B cell (primary cell): ENCODE results near the gene NGEF. TPM values are rescaled to one million over a fixed set of nuclear protein-coding genes. Genes with fewer than 3 reads are reported as not detected.

Experiments
- ATAC-seq: fragments of 200-7000 bp; cut with Tn5 transposase; one replicate; pipeline ENCODE4 v1.10.0; 2021; ENCODE audit warnings: low read depth, mild to moderate bottlenecking, moderate number of reproducible peaks, moderate library complexity
- CTCF ChIA-PET: fragments of 350-600 bp; sonication (Branson Sonifier 250); formaldehyde crosslinking; loops from one replicate; lab custom pipeline; 2021; ENCODE audit warnings: antibody characterized with exemption, inconsistent platforms; lab: Charles Lee
- POLR2A ChIA-PET: fragments of 350-600 bp; sonication (Branson Sonifier 250); formaldehyde crosslinking; loops from one replicate; lab custom pipeline; 2021; ENCODE audit warnings: antibody characterized with exemption; lab: Charles Lee
- DNase-seq: peaks from one replicate; pipeline ENCODE4 v3.0.0; 2013
- H2AFZ ChIP-seq: 2 replicates; pipeline ENCODE4 v1.6.1; 2012; ENCODE audit warnings: mild to moderate bottlenecking, low read depth, low read length; ENCODE audit not compliant: insufficient read depth, poor library complexity, severe bottlenecking
- H3K27ac ChIP-seq, 2 donors: 1 replicate in 1 of 2; 2 replicates in 1 of 2; pipeline ENCODE4 v1.5.1; 2012 to 2013; ENCODE audit warnings: low read length in 2 of 2, mild to moderate bottlenecking in 2 of 2, moderate library complexity in 1 of 2
- H3K27me3 ChIP-seq, 4 experiments: fragments of 200-600 bp in 1 of 4; sonication (generic) in 1 of 4; replicated peaks in 1 of 4; 1 replicate in 2 of 4; 2 replicates in 2 of 4; pipeline versions ENCODE4 v1.6.1 to v1.7.0; 2013 to 2016; ENCODE audit warnings: low read length in 3 of 4, mild to moderate bottlenecking in 2 of 4, mixed read lengths in 1 of 4, moderate library complexity in 1 of 4; ENCODE audit not compliant: insufficient read depth in 4 of 4, control insufficient read depth in 3 of 4; ENCODE audit errors: control extremely low read depth in 1 of 4
- H3K36me3 ChIP-seq, 2 experiments: replicated peaks in 1 of 2; 1 replicate in 1 of 2; 2 replicates in 1 of 2; pipeline versions ENCODE4 v1.6.1 to v1.7.1; 2013; ENCODE audit warnings: low read length in 1 of 2; ENCODE audit not compliant: insufficient read depth in 2 of 2, control insufficient read depth in 1 of 2; ENCODE audit errors: control extremely low read depth in 1 of 2, extremely low read depth in 1 of 2
- H3K4me1 ChIP-seq, 2 donors: fragments of 200-600 bp in 1 of 2; sonication (generic) in 1 of 2; 1 replicate in 1 of 2; 2 replicates in 1 of 2; pipeline versions ENCODE4 v1.5.1 to v1.6.1; 2013 to 2017; ENCODE audit warnings: low read length in 2 of 2; ENCODE audit not compliant: control insufficient read depth in 2 of 2, insufficient read depth in 2 of 2
- H3K4me2 ChIP-seq: replicated peaks from 2 replicates; pipeline ENCODE3; 2012; ENCODE audit warnings: mild to moderate bottlenecking, low read depth, low read length; ENCODE audit not compliant: poor library complexity, severe bottlenecking
- H3K4me3 ChIP-seq, 5 experiments: fragments of 200-600 bp in 1 of 5; sonication (generic) in 1 of 5; 1 replicate in 3 of 5; 2 replicates in 2 of 5; pipeline versions ENCODE4 v1.5.1 to v1.7.0; 2011 to 2016; ENCODE audit warnings: low read length in 4 of 5, mild to moderate bottlenecking in 4 of 5, low read depth in 2 of 5, control low read depth in 1 of 5, moderate library complexity in 1 of 5; ENCODE audit not compliant: insufficient read depth in 1 of 5; ENCODE audit errors: control extremely low read depth in 1 of 5, extremely low read depth in 1 of 5
- H3K79me2 ChIP-seq: fragments of 200-600 bp; sonication (generic); one replicate; pipeline ENCODE4 v1.6.0; 2016; ENCODE audit warnings: low read length; ENCODE audit not compliant: control insufficient read depth, insufficient read depth
- H3K9ac ChIP-seq: fragments of 200-600 bp; sonication (generic); 2 replicates; pipeline ENCODE4 v1.6.1; 2017; ENCODE audit warnings: mild to moderate bottlenecking, low read length, moderate library complexity
- H3K9me3 ChIP-seq, 3 donors: one replicate each; pipeline versions ENCODE4 v1.6.1 to v1.7.1; 2013; ENCODE audit warnings: low read length in 2 of 3; ENCODE audit not compliant: control insufficient read depth in 2 of 3, insufficient read depth in 1 of 3; ENCODE audit errors: control extremely low read depth in 1 of 3
- H4K20me1 ChIP-seq: 2 replicates; pipeline ENCODE4 v1.6.0; 2012; ENCODE audit warnings: mild to moderate bottlenecking, low read length; ENCODE audit not compliant: insufficient read depth, control insufficient read depth, poor library complexity, severe bottlenecking
- H3K27ac Mint-ChIP-seq: one replicate; pipeline ENCODE4 v1.8.0; 2021; ENCODE audit warnings: mixed read lengths
- H3K27me3 Mint-ChIP-seq: one replicate; pipeline ENCODE4 v1.8.0; 2021; ENCODE audit warnings: mixed read lengths
- H3K4me1 Mint-ChIP-seq: one replicate; pipeline ENCODE4 v1.8.0; 2021; ENCODE audit warnings: mixed read lengths
- H3K4me3 Mint-ChIP-seq: one replicate; pipeline ENCODE4 v1.8.0; 2021; ENCODE audit warnings: mixed read lengths
- H3K9me3 Mint-ChIP-seq: one replicate; pipeline ENCODE4 v1.8.0; 2022; ENCODE audit warnings: mixed read lengths; ENCODE audit not compliant: insufficient read depth
- EZH2 ChIP-seq: IDR thresholded peaks from 2 replicates; pipeline ENCODE4 v1.6.1; 2012; ENCODE audit warnings: borderline replicate concordance, low read depth, mild to moderate bottlenecking, moderate library complexity, low read length; ENCODE audit not compliant: insufficient read depth, poor library complexity, severe bottlenecking
- WGBS: methylation state at CpG from one replicate; pipeline ENCODE4 v1.1.5; 2013; ENCODE audit warnings: missing lambda C conversion rate; ENCODE audit not compliant: insufficient coverage; 5-methylcytosine and 5-hydroxymethylcytosine counted together
- intact Hi-C: fragments of 100-400 bp; cut with micrococcal nuclease; formaldehyde crosslinking; loops from one replicate; pipeline ENCODE4 v1.10.0; 2022
- polyA plus RNA-seq: library from polyadenylated mRNA; depleted of rRNA; stranded (reverse); fragments of >200 nt; gene quantifications from 2 replicates; pipeline ENCODE4 v1.2.3, GENCODE V29; 2012
- total RNA-seq, 2 donors: library from RNA; stranded (reverse); fragments of 120-200 nt in 1 of 2; gene quantifications; 1 replicate in 1 of 2; 2 replicates in 1 of 2; pipeline versions ENCODE4 v1.2.3 to v1.2.4, GENCODE V29; 2013 to 2022
- TF ChIP-seq, protein P1 (sequence below): fragments of 200-600 bp; IDR thresholded peaks from one replicate; pipeline ENCODE4 v1.8.0; 2022; ENCODE audit warnings: antibody characterized with exemption, mild to moderate bottlenecking

Gene NGEF
- total and polyA plus RNA-seq, 2 donors (not counting 1 experiment from before 2014, with no cell fraction given), result not detected

DNA sequence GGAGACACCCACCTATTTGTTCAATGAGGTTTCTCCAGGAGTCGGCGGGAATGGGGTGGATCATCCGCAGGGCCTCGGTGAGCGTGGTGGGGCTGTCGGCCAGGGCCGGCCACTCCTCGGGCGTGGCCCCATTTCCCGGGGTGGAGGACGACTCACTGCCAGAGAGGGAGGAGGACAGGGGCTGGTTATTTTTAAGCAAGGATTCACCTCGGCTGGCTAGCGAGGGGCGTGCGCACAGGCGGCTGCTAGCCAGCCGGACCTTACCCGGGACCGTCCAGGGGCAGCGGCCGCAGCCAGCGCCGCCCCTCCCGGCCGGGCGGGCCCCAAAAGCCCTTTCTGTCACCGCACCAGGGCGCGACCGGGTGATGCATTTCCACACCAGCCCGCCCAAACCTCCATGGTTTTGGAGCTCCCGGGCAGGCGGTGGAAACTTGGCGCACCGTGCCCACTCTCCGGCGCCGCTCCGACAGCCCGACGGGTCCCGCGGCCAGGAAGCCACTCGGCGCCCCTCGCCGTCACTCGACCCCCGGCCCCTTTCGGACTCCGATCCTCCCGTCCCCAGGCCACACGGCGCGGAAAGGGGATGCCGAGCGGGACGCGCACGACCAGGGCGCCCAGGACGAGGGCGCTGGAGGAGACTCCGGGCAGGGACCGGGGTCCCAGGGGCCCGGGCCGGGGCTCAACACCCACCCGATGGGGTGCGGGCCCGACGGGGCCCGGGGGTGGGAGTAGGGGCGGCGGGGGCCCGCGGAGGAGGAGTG lies 85.8 kb downstream of the NGEF start:
- Mint-ChIP-seq H3K27ac (no peak overlapping the region), H3K9me3 (no peaks in the 10 kb centered on the region), H3K4me3 (peak overlapping the region; percentile 81), H3K27me3 (peaks cover 52% of the 10 kb centered on the region), H3K4me1 (peaks cover 15% of the 10 kb centered on the region)
- TF ChIP-seq, protein P1, sequence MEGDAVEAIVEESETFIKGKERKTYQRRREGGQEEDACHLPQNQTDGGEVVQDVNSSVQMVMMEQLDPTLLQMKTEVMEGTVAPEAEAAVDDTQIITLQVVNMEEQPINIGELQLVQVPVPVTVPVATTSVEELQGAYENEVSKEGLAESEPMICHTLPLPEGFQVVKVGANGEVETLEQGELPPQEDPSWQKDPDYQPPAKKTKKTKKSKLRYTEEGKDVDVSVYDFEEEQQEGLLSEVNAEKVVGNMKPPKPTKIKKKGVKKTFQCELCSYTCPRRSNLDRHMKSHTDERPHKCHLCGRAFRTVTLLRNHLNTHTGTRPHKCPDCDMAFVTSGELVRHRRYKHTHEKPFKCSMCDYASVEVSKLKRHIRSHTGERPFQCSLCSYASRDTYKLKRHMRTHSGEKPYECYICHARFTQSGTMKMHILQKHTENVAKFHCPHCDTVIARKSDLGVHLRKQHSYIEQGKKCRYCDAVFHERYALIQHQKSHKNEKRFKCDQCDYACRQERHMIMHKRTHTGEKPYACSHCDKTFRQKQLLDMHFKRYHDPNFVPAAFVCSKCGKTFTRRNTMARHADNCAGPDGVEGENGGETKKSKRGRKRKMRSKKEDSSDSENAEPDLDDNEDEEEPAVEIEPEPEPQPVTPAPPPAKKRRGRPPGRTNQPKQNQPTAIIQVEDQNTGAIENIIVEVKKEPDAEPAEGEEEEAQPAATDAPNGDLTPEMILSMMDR, result no peak
- TF ChIP-seq EZH2, result no peak
- no peaks in the 10 kb centered on the region for H4K20me1 ChIP-seq
- ChIA-PET POLR2A (no interaction called here), CTCF (no interaction called here)
- peaks cover 0 to 57% (median 26%) of the 10 kb centered on the region in 4 experiments for H3K27me3 ChIP-seq
- peak overlapping the region; percentile 79 for H3K4me2 ChIP-seq
- H3K27ac ChIP-seq, result no peak overlapping the region
- no peaks in the 10 kb centered on the region for H3K36me3 ChIP-seq
- peak overlapping the region; percentile 42 for H3K9ac ChIP-seq
- peak overlapping the region in 2 of 5 experiments; percentile 23 to 33 for H3K4me3 ChIP-seq
- H2AFZ ChIP-seq, result peak overlapping the region; percentile 33
- peaks cover 19 to 23% of the 10 kb centered on the region in 2 donors for H3K4me1 ChIP-seq
- 5% methylated on average over 76 of the region's 76 CpGs for WGBS
- DNase-seq (peak; percentile 33), ATAC-seq (no peak)
- intact Hi-C loops, result no loop called here
- H3K9me3 ChIP-seq, result peaks cover 2 to 10% (median 4%) of the 10 kb centered on the region in 3 donors
- no peaks in the 10 kb centered on the region for H3K79me2 ChIP-seq

DNA sequence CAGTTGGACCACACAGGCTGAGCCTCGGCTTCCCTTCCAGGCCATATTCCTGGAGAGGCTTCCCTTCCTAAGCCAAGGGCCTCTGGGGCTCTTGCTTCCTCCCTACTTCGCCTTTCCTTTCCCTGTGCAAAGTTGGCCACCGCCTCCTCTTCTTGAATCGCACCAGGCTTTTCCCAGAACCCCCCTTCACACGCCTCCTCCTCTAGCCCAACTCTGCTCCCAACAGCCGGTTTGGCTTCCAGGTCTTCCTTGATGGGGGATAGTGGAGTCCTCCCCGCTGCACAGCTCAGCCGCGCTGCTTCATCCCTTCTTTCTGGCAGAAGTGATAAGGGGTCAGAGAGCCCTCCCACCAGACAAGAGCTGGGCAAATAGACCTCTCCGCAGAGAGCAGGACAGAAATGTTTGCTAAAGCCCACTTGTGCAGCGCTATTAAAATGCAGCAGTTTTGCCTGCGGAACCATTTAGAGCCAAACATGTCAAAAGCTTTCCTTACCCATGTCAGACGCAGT lies 86.6 kb downstream of the NGEF start:
- H2AFZ ChIP-seq, result peak overlapping the region; percentile 33
- H3K9ac ChIP-seq, result no peak overlapping the region
- ChIA-PET CTCF (interaction anchor here (0.7 kb wide), 1 partner anchor 102 kb away, joined by 3 read pairs; no protein-coding TSS in a partner anchor), POLR2A (no interaction called here)
- no peaks in the 10 kb centered on the region for H3K9me3 Mint-ChIP-seq
- intact Hi-C loops, result no loop called here
- peaks cover 51% of the 10 kb centered on the region for H3K27me3 Mint-ChIP-seq
- H3K27ac Mint-ChIP-seq, result peak overlapping the region; percentile 10
- peak overlapping the region; percentile 81 for H3K4me3 Mint-ChIP-seq
- WGBS, result 18% methylated on average over 11 of the region's 13 CpGs
- peak; percentile 20 for DNase-seq
- peaks cover 2 to 10% (median 4%) of the 10 kb centered on the region in 3 donors for H3K9me3 ChIP-seq
- ATAC-seq, result no peak
- TF ChIP-seq, protein P1, result no peak
- no peak for TF ChIP-seq EZH2
- peaks cover 0 to 60% (median 26%) of the 10 kb centered on the region in 4 experiments for H3K27me3 ChIP-seq
- H3K79me2 ChIP-seq, result no peaks in the 10 kb centered on the region
- no peak overlapping the region for H3K27ac ChIP-seq
- no peaks in the 10 kb centered on the region for H4K20me1 ChIP-seq
- H3K4me2 ChIP-seq, result peak overlapping the region; percentile 79
- no peaks in the 10 kb centered on the region for H3K36me3 ChIP-seq
- H3K4me3 ChIP-seq, result no peak overlapping the region
- peaks cover 19 to 23% of the 10 kb centered on the region in 2 donors for H3K4me1 ChIP-seq
- peaks cover 15% of the 10 kb centered on the region for H3K4me1 Mint-ChIP-seq
